Measurements from ENCODE around the gene PHLDB2.
A peak's percentile ranks its signal among the peaks of the same experiment; 100 is the strongest.

The PHLDB2 gene

GRCh38 chr3:111967651-111968274 is 108.7 kb downstream of the PHLDB2 start:
- peak; percentile 82 for DNase-seq

GRCh38 chr3:111968319-111969054 is 109.4 kb downstream of the PHLDB2 start:
- no peak for DNase-seq

GRCh38 chr3:111970376-111970775 is 111.3 kb downstream of the PHLDB2 start:
- DNase-seq: no peak

GRCh38 chr3:111971533-111972130 is 112.6 kb downstream of the PHLDB2 start:
- no peak for DNase-seq

- no peak for DNase-seq
Observed at GRCh38 chr3:111972891-111973290, 113.8 kb downstream of the PHLDB2 start.

- no peak for DNase-seq
Observed at GRCh38 chr3:111975131-111975530, 116.1 kb downstream of the PHLDB2 start.

GRCh38 chr3:111976254-111976653 is 117.2 kb downstream of the PHLDB2 start:
- DNase-seq: no peak

- DNase-seq: peak; percentile 96
Observed at GRCh38 chr3:111978583-111979433, 119.7 kb downstream of the PHLDB2 start, which contains the start of gene ABHD10. Gene ABHD10 (plus strand): TSS chr3:111979026. CDS start chr3:111979062, 36 bp downstream.

GRCh38 chr3:111979434-111980038 is 120.5 kb downstream of the PHLDB2 start:
- peak; percentile 20 for DNase-seq

- DNase-seq: no peak
Observed at GRCh38 chr3:111980716-111981456, 121.8 kb downstream of the PHLDB2 start.

GRCh38 chr3:111981457-111981763 is 122.3 kb downstream of the PHLDB2 start:
- DNase-seq: no peak

- DNase-seq: no peak
Observed at GRCh38 chr3:111984636-111985298, 125.7 kb downstream of the PHLDB2 start.

GRCh38 chr3:111986800-111987199 is 127.7 kb downstream of the PHLDB2 start:
- no peak for DNase-seq

GRCh38 chr3:111989061-111989678 is 130.1 kb downstream of the PHLDB2 start:
- DNase-seq: peak; percentile 49

- DNase-seq: no peak
Observed at GRCh38 chr3:111993038-111993437, 134.0 kb downstream of the PHLDB2 start.

- DNase-seq: no peak
Observed at GRCh38 chr3:111998636-111999483, 139.8 kb downstream of the PHLDB2 start, which contains the start of gene TAGLN3. Gene TAGLN3 (plus strand): TSS chr3:111998922. CDS start chr3:111999423, 501 bp downstream.

GRCh38 chr3:111999484-112000324 is 140.6 kb downstream of the PHLDB2 start:
- DNase-seq: no peak

GRCh38 chr3:112000367-112000771 is 141.3 kb downstream of the PHLDB2 start:
- no peak for DNase-seq

GRCh38 chr3:112000966-112001365 is 141.9 kb downstream of the PHLDB2 start:
- DNase-seq: no peak
